GM18519 (cell line): ENCODE measurements around the gene PDLIM1.
"Not testable (repeated sequence)": the region's sequence is repeated elsewhere in the genome, so short reads cannot be mapped to it uniquely, and the experiment has no call there.

ENCODE experiments used
- ATAC-seq: cut with Tn5 transposase; IDR thresholded peaks from one replicate; pipeline ENCODE4 v1.9.1; 2021; ENCODE audit warnings: mild to moderate bottlenecking, moderate library complexity; ENCODE audit not compliant: unreplicated experiment, low FRiP score

Gene PDLIM1

DNA sequence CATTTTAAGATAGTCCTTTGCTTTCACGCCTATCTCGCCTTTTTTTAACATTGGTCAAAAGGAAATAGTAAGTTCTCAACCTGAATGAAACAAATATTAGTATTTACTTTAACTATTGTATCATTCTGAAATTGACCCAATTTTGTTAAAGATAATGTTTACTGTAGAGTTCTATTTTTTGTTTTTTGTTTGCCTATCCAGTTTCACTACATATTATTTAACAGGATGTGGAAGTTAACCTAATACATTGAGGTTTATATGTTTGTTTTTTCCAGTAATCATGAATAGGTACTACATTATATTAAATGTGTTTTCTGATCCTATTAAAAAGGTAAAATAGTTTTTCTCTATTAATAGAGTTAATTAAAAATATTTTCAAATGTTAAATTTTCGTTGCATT, 70.3 kb downstream of the PDLIM1 start:
- no peak for ATAC-seq

GRCh38 chr10:95217476-95217875, 73.3 kb downstream of the PDLIM1 start:
- ATAC-seq = no peak

- peak; percentile 80 for ATAC-seq
Measured at GRCh38 chr10:95214793-95215192, 76.0 kb downstream of the PDLIM1 start.

- ATAC-seq = no peak
Measured at GRCh38 chr10:95214369-95214768, 76.4 kb downstream of the PDLIM1 start.

DNA sequence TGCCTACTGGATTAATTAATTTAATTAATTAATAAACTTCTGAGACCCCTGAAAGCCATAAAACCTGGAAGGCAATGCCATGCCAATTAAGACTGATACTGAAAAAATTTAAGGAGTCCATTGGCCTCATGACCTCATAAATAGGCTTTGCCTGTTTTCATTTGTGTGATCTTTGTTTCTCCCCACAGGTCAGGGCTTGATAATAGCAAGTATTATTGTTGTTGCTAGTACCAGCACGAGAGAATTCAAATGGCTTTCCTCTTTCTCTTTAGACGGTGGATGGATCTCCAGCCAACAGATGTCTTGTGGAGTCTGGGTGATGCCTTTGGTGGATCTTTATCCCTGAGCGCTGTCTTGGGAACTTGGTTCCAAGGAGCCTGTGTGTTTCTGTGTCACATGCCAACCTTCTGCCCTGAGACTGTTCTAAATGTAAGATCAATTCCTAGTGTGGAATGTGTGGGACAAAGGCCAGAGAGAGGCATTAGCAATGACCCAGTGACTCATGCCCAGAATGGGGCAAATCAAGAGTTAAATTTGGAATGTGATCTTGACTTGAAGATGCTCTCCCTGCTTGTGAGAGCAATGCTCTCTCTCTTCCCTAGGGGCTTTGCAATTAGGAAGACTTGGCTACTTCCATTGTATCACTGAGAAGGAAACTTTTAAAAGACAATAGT, 79.1 kb downstream of the PDLIM1 start:
- ATAC-seq = no peak

DNA sequence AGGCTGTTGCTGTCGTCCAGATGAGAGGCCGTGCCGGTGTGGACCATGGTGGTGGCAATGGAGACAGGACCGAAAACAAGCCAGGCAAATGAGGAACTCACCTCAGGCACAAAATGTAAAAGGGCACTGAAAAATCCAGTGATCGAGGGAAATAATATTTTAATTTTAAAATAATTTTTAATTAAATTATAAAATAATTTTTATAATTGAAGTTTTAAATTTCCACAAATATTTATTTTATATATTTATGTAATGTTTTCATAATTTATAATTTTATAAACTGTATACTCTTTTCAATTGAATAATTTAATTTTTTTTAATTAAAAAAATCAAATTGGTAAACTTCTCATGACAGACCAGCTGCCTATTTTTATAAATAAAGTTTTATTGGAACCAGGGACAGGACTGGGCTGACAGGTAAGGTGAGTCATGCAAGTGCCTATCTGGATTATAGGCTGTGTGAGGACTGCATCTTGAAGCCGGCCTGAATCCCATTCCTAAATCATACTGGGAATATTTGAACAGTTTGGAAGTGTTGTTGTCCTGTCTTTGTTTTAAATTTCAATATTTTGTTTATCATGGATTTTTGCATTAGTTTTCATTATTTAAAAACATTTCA, 81.2 kb downstream of the PDLIM1 start:
- ATAC-seq = no peak

- no peak for ATAC-seq
Measured at GRCh38 chr10:95208702-95209391, 82.0 kb downstream of the PDLIM1 start.

DNA sequence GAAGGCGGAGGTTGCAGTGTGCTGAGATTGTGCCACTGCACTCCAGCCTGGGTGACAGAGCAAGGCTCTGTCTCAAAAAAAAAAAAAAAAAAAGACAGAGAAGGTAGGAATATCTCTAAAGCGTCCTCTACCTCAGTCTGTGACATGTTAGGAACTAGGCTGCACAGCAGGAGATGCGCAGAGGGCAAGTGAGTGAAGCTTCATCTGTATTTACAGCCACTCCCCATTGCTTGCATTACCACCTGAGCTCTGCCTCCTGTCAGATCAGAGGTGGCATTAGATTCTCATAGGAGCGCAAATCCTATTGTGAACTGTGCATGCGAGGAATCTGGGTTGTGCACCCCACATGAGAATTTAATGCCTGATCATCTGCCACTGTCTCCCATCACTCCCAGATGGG, 87.9 kb downstream of the PDLIM1 start:
- not testable (repeated sequence) for ATAC-seq

GRCh38 chr10:95201736-95202135, 89.1 kb downstream of the PDLIM1 start:
- ATAC-seq = no peak

DNA sequence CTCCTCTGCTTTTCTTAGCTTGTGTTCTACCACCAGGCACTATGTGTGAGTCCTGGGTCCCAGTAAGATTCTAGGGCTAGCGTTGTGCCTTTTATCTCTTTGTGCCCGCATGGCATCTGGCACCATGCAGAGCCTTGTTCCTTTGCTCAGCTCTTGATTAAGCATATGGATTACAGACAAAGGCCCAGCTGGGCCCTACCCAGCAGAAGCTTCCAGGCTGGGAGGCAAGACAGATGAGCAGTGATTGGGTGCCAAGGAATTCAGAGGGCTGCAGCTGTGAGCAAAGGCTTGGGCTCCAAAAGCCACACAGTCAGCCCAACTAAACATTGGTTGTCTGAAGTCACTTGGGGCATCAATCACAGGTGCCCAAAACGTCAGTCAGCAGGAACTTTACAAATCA, 94.8 kb downstream of the PDLIM1 start:
- no peak for ATAC-seq

DNA sequence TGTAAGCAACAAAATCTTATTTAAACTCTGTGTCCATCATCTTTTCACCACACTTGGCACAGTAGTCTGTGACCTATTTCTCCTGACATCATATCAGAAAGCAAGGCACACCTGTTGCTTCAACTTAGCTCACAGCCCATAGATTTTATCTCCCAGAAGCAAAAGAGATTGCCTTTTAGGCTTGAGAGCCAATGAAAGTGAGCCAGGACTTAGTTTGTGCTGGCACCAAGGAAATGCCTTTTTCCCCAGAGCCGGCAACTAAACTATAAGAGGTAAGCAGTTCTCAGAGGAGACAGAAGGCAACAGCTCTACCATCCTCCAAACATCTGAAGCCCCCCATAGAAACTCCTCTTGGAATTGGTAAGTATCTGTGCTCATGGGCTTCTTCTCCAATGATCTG, 96.9 kb downstream of the PDLIM1 start, which contains the start of gene ACSM6:
Gene ACSM6, plus strand, starts transcription at position 295 of the 400 bp plus-strand sequence. CDS start 248 bp downstream, outside the sequence.
- ATAC-seq = no peak

DNA sequence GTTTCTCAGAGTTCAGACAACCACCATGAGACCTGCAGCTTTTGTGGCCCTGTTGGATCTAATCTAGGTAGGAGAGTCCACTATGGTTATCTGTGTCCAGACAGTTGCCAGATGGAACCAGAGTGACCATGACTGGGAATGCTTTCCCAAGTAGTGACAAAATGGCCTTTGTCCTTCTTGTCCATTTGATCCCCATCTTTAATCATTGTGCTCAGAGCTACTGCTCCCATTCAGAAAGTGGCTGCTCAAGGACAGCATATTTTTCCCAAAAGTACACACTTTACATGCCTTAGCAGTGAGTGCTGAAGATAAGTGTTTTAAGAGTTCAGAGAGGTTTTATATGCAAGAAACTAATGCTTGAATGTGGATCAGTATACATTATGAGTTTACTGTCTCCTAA, 102.2 kb downstream of the PDLIM1 start:
- ATAC-seq = no peak

- no peak for ATAC-seq
Measured at GRCh38 chr10:95187617-95188016, 103.2 kb downstream of the PDLIM1 start.
